ENCODE measurements around the gene SYNJ2.

SYNJ2 gene

GRCh38 chr6:158017621-158018040 lies 36.0 kb downstream of the SYNJ2 start:
- Histone ChIP-seq H3F3A (ENCODE audit: insufficient read depth, low read length) (no peaks in the 10 kb centered on the region), H3K36me3 (ENCODE audit: insufficient read depth, low read length) (no peaks in the 10 kb centered on the region), H3K27me3 (ENCODE audit: insufficient read depth, low read length) (no peaks in the 10 kb centered on the region), H3K9me3 (ENCODE audit: low read length) (no peaks in the 10 kb centered on the region), H2AFZ (ENCODE audit: low read length) (no peak overlapping the region), H3K4me3 (ENCODE audit: low read depth, low read length, poor library complexity, severe bottlenecking) (no peak overlapping the region), H3K4me1 (ENCODE audit: insufficient read depth, low read length, severe bottlenecking) (no peaks in the 10 kb centered on the region), H4K20me1 (ENCODE audit: insufficient read depth, low read length) (no peaks in the 10 kb centered on the region), H3K9ac (ENCODE audit: low read length) (no peak overlapping the region), H3K79me2 (ENCODE audit: insufficient read depth, low read length) (no peaks in the 10 kb centered on the region), H3K4me2 (ENCODE audit: low read length) (no peak overlapping the region), H3K9me2 (ENCODE audit: low read depth, low read length) (no peaks in the 10 kb centered on the region), H3K27ac (ENCODE audit: low read depth, low read length, poor library complexity, severe bottlenecking) (no peak overlapping the region)
- TF ChIP-seq EZH2 (IDR thresholded peaks at IDR 0.05; ENCODE audit: borderline replicate concordance, low read length) (no peak), CTCF (IDR thresholded peaks at IDR 0.05; ENCODE audit: low read length) (no peak)

- H3K4me3 ChIP-seq (ENCODE audit: low read depth, low read length, poor library complexity, severe bottlenecking): no peak overlapping the region
- H3K79me2 ChIP-seq (ENCODE audit: insufficient read depth, low read length): no peaks in the 10 kb centered on the region
- no peaks in the 10 kb centered on the region for H3F3A ChIP-seq (ENCODE audit: insufficient read depth, low read length)
- H3K9me2 ChIP-seq (ENCODE audit: low read depth, low read length): no peaks in the 10 kb centered on the region
- no peaks in the 10 kb centered on the region for H3K4me1 ChIP-seq (ENCODE audit: insufficient read depth, low read length, severe bottlenecking)
- H3K4me2 ChIP-seq (ENCODE audit: low read length): no peak overlapping the region
- no peaks in the 10 kb centered on the region for H4K20me1 ChIP-seq (ENCODE audit: insufficient read depth, low read length)
- no peak for TF ChIP-seq EZH2 (IDR thresholded peaks at IDR 0.05; ENCODE audit: borderline replicate concordance, low read length)
- no peak for TF ChIP-seq CTCF (IDR thresholded peaks at IDR 0.05; ENCODE audit: low read length)
- no peak overlapping the region for H2AFZ ChIP-seq (ENCODE audit: low read length)
- no peak overlapping the region for H3K9ac ChIP-seq (ENCODE audit: low read length)
- H3K9me3 ChIP-seq (ENCODE audit: low read length): no peaks in the 10 kb centered on the region
- H3K27me3 ChIP-seq (ENCODE audit: insufficient read depth, low read length): no peaks in the 10 kb centered on the region
- no peaks in the 10 kb centered on the region for H3K36me3 ChIP-seq (ENCODE audit: insufficient read depth, low read length)
- H3K27ac ChIP-seq (ENCODE audit: low read depth, low read length, poor library complexity, severe bottlenecking): no peak overlapping the region
Observed at GRCh38 chr6:158018041-158018771, 36.5 kb downstream of the SYNJ2 start.

- no peaks in the 10 kb centered on the region for H3K27me3 ChIP-seq (ENCODE audit: insufficient read depth, low read length)
- no peaks in the 10 kb centered on the region for H3K9me3 ChIP-seq (ENCODE audit: low read length)
- H2AFZ ChIP-seq (ENCODE audit: low read length): no peak overlapping the region
- no peaks in the 10 kb centered on the region for H4K20me1 ChIP-seq (ENCODE audit: insufficient read depth, low read length)
- TF ChIP-seq EZH2 (IDR thresholded peaks at IDR 0.05; ENCODE audit: borderline replicate concordance, low read length) (no peak), CTCF (IDR thresholded peaks at IDR 0.05; ENCODE audit: low read length) (no peak)
- no peaks in the 10 kb centered on the region for H3K36me3 ChIP-seq (ENCODE audit: insufficient read depth, low read length)
- no peaks in the 10 kb centered on the region for H3K79me2 ChIP-seq (ENCODE audit: insufficient read depth, low read length)
- no peaks in the 10 kb centered on the region for H3K9me2 ChIP-seq (ENCODE audit: low read depth, low read length)
- no peak overlapping the region for H3K9ac ChIP-seq (ENCODE audit: low read length)
- no peak overlapping the region for H3K27ac ChIP-seq (ENCODE audit: low read depth, low read length, poor library complexity, severe bottlenecking)
- H3K4me2 ChIP-seq (ENCODE audit: low read length): no peak overlapping the region
- H3K4me1 ChIP-seq (ENCODE audit: insufficient read depth, low read length, severe bottlenecking): no peaks in the 10 kb centered on the region
- H3K4me3 ChIP-seq (ENCODE audit: low read depth, low read length, poor library complexity, severe bottlenecking): no peak overlapping the region
- no peaks in the 10 kb centered on the region for H3F3A ChIP-seq (ENCODE audit: insufficient read depth, low read length)
Observed at GRCh38 chr6:158018851-158019361, 37.2 kb downstream of the SYNJ2 start.
